Measurements from ENCODE around the gene AJAP1. TPM values are rescaled to one million over a fixed set of nuclear protein-coding genes. Genes with fewer than 3 reads are reported as not detected.

The AJAP1 gene
- total RNA-seq, 1 donor from 2014 or later = 0.26 TPM

GRCh38 chr1:4693331-4693730, 38.9 kb downstream of the AJAP1 start:
- FAIRE-seq (no peak), DNase-seq (ENCODE audit: low read depth) (no peak)
- H3K27me3 ChIP-seq (ENCODE audit: control insufficient read depth, insufficient read depth, low read length) = no peaks in the 10 kb centered on the region
- no peaks in the 10 kb centered on the region for H3K36me3 ChIP-seq (ENCODE audit: control insufficient read depth, insufficient read depth, low read length)
- no peak for TF ChIP-seq CTCF (IDR thresholded peaks at IDR 0.05; ENCODE audit: insufficient read depth, low read length, severe bottlenecking)
- H3K4me3 ChIP-seq (ENCODE audit: low read depth, low read length) = no peak overlapping the region

GRCh38 chr1:4693891-4694290, 39.5 kb downstream of the AJAP1 start:
- Histone ChIP-seq H3K36me3 (ENCODE audit: control insufficient read depth, insufficient read depth, low read length) (no peaks in the 10 kb centered on the region), H3K27me3 (ENCODE audit: control insufficient read depth, insufficient read depth, low read length) (no peaks in the 10 kb centered on the region), H3K4me3 (ENCODE audit: low read depth, low read length) (no peak overlapping the region)
- TF ChIP-seq CTCF (IDR thresholded peaks at IDR 0.05; ENCODE audit: insufficient read depth, low read length, severe bottlenecking) = no peak
- no peak for FAIRE-seq
- no peak for DNase-seq (ENCODE audit: low read depth)

- FAIRE-seq (no peak), DNase-seq (ENCODE audit: low read depth) (no peak)
- Histone ChIP-seq H3K27me3 (ENCODE audit: control insufficient read depth, insufficient read depth, low read length) (no peaks in the 10 kb centered on the region), H3K36me3 (ENCODE audit: control insufficient read depth, insufficient read depth, low read length) (no peaks in the 10 kb centered on the region), H3K4me3 (ENCODE audit: low read depth, low read length) (no peak overlapping the region)
- TF ChIP-seq CTCF (IDR thresholded peaks at IDR 0.05; ENCODE audit: insufficient read depth, low read length, severe bottlenecking) = no peak
Measured at GRCh38 chr1:4694492-4694891, 40.1 kb downstream of the AJAP1 start.

GRCh38 chr1:4695241-4695640, 40.8 kb downstream of the AJAP1 start:
- H3K4me3 ChIP-seq (ENCODE audit: low read depth, low read length) = no peak overlapping the region
- no peaks in the 10 kb centered on the region for H3K36me3 ChIP-seq (ENCODE audit: control insufficient read depth, insufficient read depth, low read length)
- no peak for FAIRE-seq
- no peak for TF ChIP-seq CTCF (IDR thresholded peaks at IDR 0.05; ENCODE audit: insufficient read depth, low read length, severe bottlenecking)
- H3K27me3 ChIP-seq (ENCODE audit: control insufficient read depth, insufficient read depth, low read length) = no peaks in the 10 kb centered on the region
- no peak for DNase-seq (ENCODE audit: low read depth)

GRCh38 chr1:4696161-4696745, 41.8 kb downstream of the AJAP1 start:
- FAIRE-seq = no peak
- DNase-seq (ENCODE audit: low read depth) = no peak

More at GRCh38 chr1:4696161-4696745, 41.8 kb downstream of the AJAP1 start:
- Histone ChIP-seq H3K4me3 (ENCODE audit: low read depth, low read length) (no peak overlapping the region), H3K27me3 (ENCODE audit: control insufficient read depth, insufficient read depth, low read length) (no peaks in the 10 kb centered on the region), H3K36me3 (ENCODE audit: control insufficient read depth, insufficient read depth, low read length) (no peaks in the 10 kb centered on the region)
- no peak for TF ChIP-seq CTCF (IDR thresholded peaks at IDR 0.05; ENCODE audit: insufficient read depth, low read length, severe bottlenecking)
